Peyer's patch (tissue), 4 donors: ENCODE measurements around the gene CYP4F3.

Experiments used
- CTCF ChIP-seq, 6 experiments: fragments of 450-650 bp in 4 of 6; fragments of 200-600 bp in 2 of 6; sonication (generic) in 1 of 6; IDR thresholded peaks; one replicate each; pipeline ENCODE4 v1.5.1; 2017 to 2019; ENCODE audit warnings: antibody characterized with exemption in 6 of 6, mild to moderate bottlenecking in 3 of 6, moderate library complexity in 1 of 6
- POLR2A ChIP-seq, 2 donors: fragments of 450-650 bp; IDR thresholded peaks; one replicate each; pipeline ENCODE4 v1.5.1; 2017; ENCODE audit warnings: antibody characterized with exemption in 2 of 2, mild to moderate bottlenecking in 2 of 2, moderate library complexity in 2 of 2

GRCh38 chr19:15639596-15639995, 1.1 kb upstream of the CYP4F3 start:
- TF ChIP-seq POLR2A (IDR thresholded peaks at IDR 0.05) (no peak), CTCF (IDR thresholded peaks at IDR 0.05) (no peak)
